SU-DHL-6 (cell line): ENCODE data around the gene MRPL27.

Experiments used
- EZH2phosphoT487 ChIP-seq: fragments of 200-600 bp; sonication (generic), shearing (Covaris generic); conservative IDR thresholded peaks from 2 replicates; pipeline ENCODE4 v1.6.1; 2018; ENCODE audit warnings: mild to moderate bottlenecking, antibody characterized with exemption, low read length, moderate library complexity, mixed read lengths
- TF ChIP-seq, protein P1 (sequence below): fragments of 200-600 bp; sonication (generic); IDR thresholded peaks from one replicate; pipeline ENCODE4 v1.5.1; 2017; ENCODE audit warnings: antibody characterized with exemption, mild to moderate bottlenecking, low read length, moderate library complexity; ENCODE audit not compliant: insufficient read depth, poor library complexity, severe bottlenecking

DNA sequence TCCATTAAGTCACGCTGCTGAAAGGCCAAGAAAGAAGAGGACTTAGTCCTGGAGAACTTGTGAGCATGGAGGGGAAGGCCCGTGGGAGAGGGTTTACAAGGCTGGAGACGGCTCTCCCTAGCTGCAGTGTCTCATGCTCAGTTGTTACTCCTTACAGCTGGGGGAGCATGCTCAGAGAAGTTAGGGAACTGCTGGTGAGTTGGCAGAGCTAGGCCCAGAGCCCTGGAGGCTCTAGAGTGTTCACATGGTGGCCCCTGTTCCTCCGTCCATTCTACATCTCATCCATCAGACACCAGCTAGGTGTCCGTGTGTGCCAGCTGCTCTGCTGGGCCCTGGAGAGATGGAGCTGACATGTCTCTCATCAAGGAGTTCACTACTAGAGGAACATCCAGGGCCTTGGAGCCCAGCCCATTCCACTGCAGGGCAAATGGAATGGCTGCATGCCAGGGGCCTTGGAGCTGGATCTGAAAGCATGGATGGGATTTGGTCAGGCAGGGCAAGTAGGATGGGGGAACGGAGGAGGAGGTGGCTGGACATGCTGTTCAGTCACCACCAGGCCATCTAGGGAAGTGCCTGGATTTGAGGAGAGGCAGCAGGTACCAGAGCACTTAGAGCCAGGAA lies 20.8 kb downstream of the MRPL27 start:
- TF ChIP-seq, protein P1, sequence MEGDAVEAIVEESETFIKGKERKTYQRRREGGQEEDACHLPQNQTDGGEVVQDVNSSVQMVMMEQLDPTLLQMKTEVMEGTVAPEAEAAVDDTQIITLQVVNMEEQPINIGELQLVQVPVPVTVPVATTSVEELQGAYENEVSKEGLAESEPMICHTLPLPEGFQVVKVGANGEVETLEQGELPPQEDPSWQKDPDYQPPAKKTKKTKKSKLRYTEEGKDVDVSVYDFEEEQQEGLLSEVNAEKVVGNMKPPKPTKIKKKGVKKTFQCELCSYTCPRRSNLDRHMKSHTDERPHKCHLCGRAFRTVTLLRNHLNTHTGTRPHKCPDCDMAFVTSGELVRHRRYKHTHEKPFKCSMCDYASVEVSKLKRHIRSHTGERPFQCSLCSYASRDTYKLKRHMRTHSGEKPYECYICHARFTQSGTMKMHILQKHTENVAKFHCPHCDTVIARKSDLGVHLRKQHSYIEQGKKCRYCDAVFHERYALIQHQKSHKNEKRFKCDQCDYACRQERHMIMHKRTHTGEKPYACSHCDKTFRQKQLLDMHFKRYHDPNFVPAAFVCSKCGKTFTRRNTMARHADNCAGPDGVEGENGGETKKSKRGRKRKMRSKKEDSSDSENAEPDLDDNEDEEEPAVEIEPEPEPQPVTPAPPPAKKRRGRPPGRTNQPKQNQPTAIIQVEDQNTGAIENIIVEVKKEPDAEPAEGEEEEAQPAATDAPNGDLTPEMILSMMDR, result no peak
- no peak for TF ChIP-seq EZH2phosphoT487
